Hepatocyte (in vitro differentiated cells): ENCODE data around the gene ARL15.
"Not testable (repeated sequence)": the region's sequence is repeated elsewhere in the genome, so short reads cannot be mapped to it uniquely, and the experiment has no call there.

ENCODE experiments used
- CTCF ChIP-seq: fragments of 200-600 bp; sonication (generic); IDR thresholded peaks from 2 replicates; pipeline ENCODE4 v1.5.1; 2016; ENCODE audit warnings: antibody characterized with exemption, mild to moderate bottlenecking; ENCODE audit not compliant: poor library complexity
- EZH2phosphoT487 ChIP-seq: fragments of 200-600 bp; sonication (generic); IDR thresholded peaks from one replicate; pipeline ENCODE4 v1.6.1; 2018; ENCODE audit warnings: antibody characterized with exemption, mild to moderate bottlenecking, low read depth, moderate library complexity; ENCODE audit not compliant: unreplicated experiment, severe bottlenecking

DNA sequence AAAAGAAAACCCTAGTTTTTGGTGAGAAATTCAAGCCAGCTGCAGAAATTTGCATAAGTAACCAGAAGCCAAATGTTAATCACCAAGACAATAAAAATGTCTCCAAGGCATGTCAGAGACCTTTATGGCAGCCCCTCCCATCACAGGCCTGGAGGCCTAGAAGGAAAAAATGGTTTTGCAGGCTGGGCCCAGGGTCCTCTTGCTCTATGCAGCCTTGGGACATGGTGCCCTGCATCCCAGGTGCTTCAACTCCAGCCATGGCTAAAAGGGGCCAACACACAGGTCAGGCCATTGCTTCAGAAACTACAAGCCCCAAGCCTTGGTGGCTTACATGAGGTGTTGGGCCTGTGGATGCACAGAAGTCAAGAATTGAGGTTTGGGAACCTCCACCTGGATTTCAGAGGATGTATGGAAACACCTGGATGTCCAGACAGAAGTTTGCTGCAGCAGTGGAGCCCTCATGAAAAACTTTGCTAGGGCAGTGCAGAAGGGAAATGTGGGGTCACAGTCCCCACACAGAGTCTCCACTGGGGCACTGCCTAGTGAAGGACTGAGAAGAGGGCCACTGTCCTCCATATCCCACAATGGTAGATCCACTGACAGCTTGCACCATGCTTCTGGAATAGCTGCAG is 43.7 kb upstream of the ARL15 start:
- not testable (repeated sequence) for TF ChIP-seq CTCF, EZH2phosphoT487
